ENCODE measurements around the gene PAQR4.

The PAQR4 gene

GRCh38 chr16:3007957-3008689 is 39.0 kb downstream of the PAQR4 start:
- DNase-seq (ENCODE audit: low spot score): no peak

GRCh38 chr16:3008690-3009037 is 39.5 kb downstream of the PAQR4 start:
- DNase-seq (ENCODE audit: low spot score): no peak

GRCh38 chr16:3009568-3010390 is 40.6 kb downstream of the PAQR4 start:
- no peak for DNase-seq (ENCODE audit: low spot score)

GRCh38 chr16:3010510-3010909 is 41.4 kb downstream of the PAQR4 start:
- DNase-seq (ENCODE audit: low spot score): no peak

GRCh38 chr16:3012246-3012645 is 43.1 kb downstream of the PAQR4 start:
- DNase-seq (ENCODE audit: low spot score): no peak

- DNase-seq (ENCODE audit: low spot score): no peak
These were observed 43.8 kb downstream of the PAQR4 start, which contains the start of gene CLDN9 for GRCh38 chr16:3012828-3013420. Gene CLDN9, plus strand, starts transcription at chr16:3012923. Its CDS starts 440 bp downstream, at chr16:3013363.

GRCh38 chr16:3013491-3013951 is 44.4 kb downstream of the PAQR4 start:
- DNase-seq (ENCODE audit: low spot score): no peak

- no peak for DNase-seq (ENCODE audit: low spot score)
These were observed 45.0 kb downstream of the PAQR4 start for GRCh38 chr16:3013998-3014690.

- no peak for DNase-seq (ENCODE audit: low spot score)
These were observed 45.8 kb downstream of the PAQR4 start for GRCh38 chr16:3014971-3015370.

GRCh38 chr16:3015865-3016521 is 46.8 kb downstream of the PAQR4 start:
- DNase-seq (ENCODE audit: low spot score): no peak

- no peak for DNase-seq (ENCODE audit: low spot score)
These were observed 48.2 kb downstream of the PAQR4 start for GRCh38 chr16:3017344-3017743.

GRCh38 chr16:3017794-3018506 is 48.8 kb downstream of the PAQR4 start, which contains the start of gene CLDN6:
Gene CLDN6, minus strand, starts transcription at chr16:3018183. Its CDS starts 2,162 bp downstream, at chr16:3016021.
- DNase-seq (ENCODE audit: low spot score): no peak

GRCh38 chr16:3019594-3020246 is 50.6 kb downstream of the PAQR4 start:
- no peak for DNase-seq (ENCODE audit: low spot score)

GRCh38 chr16:3020247-3020603 is 51.1 kb downstream of the PAQR4 start, which contains the start of gene TNFRSF12A:
Gene TNFRSF12A, plus strand, starts transcription at chr16:3020368. Its CDS starts 30 bp downstream, at chr16:3020398.
- DNase-seq (ENCODE audit: low spot score): peak; percentile 95

- DNase-seq (ENCODE audit: low spot score): peak; percentile 94
These were observed 51.7 kb downstream of the PAQR4 start for GRCh38 chr16:3020604-3021448.

GRCh38 chr16:3021449-3022207 is 52.5 kb downstream of the PAQR4 start:
- DNase-seq (ENCODE audit: low spot score): peak; percentile 88

GRCh38 chr16:3022208-3022683 is 53.1 kb downstream of the PAQR4 start:
- DNase-seq (ENCODE audit: low spot score): peak; percentile 92

GRCh38 chr16:3022684-3023414 is 53.7 kb downstream of the PAQR4 start:
- no peak for DNase-seq (ENCODE audit: low spot score)

Data from AG08396 (cell line).